Inflammatory macrophage treated with lipopolysaccharide for 1 hour (primary cell): ENCODE data around the gene DYSF.
"Not testable (repeated sequence)": the region's sequence is repeated elsewhere in the genome, so short reads cannot be mapped to it uniquely, and the experiment has no call there.

Source experiments
- DNase-seq, 2 donors: peaks; one replicate each; pipeline ENCODE4 v3.0.0-alpha.2; 2020 to 2022

Gene DYSF

DNA sequence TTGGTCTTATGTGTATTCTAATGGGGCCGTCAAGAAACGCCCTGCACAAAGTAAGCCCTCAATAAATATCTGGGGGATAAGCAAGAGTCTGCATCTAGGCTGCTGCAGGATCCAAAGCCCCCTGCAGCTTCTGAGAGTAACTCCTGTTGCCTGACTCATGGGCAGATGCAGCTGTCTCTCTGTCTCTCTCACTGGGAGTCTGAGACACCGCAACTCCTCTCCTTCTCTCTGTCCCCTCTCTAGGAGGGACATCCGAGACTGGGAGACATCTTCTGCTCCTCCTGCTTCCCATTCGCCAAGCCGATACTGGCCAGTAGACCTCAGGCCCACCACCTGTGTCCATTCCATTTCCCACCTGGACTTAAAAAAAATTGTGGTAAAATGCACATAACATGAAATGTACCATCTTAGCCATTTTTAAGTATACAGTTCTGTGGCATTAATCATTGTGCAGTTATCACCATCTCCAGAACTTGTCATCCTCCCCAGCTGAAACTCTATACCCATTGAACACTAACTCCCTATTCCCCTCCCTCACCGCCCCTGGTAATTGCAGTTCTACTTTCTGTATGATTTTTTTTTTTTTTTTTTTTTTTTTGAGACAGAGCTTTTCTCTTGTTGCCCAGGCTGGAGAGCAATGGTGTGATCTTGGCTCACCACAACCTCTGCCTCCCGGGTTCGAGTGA, 20.1 kb downstream of the DYSF start:
- DNase-seq = no peak

DNA sequence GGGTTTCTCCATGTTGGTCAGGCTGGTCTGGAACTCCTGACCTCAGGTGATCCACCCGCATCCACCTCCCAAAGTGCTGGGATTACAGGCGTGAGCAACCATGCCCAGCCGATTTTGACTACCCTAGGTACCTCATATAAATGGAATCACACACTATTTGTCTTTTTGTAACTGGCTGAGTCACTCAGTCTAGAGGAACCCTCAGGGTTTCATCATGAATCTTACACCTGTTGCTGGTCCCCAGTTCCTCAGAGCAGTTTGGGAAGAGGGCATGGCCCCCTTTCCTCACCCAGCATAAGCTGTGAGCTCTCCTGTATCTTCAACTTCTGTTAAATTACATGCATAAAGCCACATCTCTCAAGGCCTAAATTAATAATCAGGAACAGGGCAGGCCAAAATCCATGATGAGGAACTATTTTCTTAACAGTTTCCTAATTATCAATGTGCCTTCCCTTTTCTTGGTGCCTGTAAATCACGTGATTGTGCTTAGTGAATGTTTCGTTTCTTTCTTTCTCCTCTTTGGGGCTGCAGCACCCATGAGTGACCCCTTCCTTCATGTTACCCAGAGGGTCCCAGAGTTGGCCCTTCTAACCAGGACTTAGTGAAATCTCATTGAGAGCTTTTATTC, 20.9 kb downstream of the DYSF start:
- peak; percentile 39 to 64 for DNase-seq

DNA sequence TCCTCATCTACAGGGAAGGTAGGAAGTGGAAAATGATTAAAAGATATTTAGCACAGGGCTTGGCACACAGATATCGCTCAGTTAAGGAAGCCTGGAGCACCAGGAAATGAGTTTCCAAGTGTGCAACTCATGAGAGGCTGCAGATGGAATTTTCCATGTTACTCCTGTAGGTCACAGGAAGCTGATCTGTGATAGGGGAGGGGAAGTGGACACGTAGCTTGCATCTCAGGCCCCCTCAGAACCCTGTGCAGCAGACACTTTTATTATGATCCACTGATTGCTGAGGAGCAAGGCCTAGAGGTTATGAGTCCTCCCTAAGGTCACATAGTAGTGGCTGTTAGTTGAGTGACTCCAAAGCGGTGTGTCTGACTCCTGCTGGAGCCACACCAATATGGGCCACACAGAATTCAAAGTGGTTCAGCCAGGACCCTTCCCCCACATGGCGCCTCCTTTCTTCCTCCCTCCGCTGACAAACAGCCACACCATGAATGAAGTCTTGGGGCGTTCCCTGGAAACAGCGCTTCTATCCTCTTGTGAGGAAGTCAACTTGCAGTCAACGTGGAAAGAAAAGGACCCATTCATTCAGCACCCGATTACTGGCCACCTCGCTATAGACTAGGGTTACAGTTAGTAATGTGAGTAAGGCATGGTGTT, 21.5 kb downstream of the DYSF start:
- DNase-seq = no peak

DNA sequence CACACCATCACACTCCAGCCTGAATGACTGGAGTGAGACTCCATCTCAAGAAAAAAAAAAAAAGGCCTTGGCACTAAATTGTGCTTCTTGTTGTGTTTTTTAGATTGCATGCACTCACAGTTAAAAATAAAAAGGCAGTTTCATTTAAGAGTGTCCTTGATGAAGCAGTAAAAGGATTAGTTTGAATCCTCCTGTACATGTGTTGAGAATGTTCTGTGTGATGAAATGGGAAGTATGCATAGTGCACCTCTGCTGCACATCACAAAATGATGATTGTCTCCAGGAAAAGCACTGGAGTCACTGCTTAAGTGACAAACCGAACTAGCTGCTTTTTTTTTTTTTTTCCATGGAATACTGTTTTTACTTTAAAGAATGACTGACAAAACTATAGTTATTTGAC, 23.1 kb downstream of the DYSF start:
- DNase-seq = no peak

DNA sequence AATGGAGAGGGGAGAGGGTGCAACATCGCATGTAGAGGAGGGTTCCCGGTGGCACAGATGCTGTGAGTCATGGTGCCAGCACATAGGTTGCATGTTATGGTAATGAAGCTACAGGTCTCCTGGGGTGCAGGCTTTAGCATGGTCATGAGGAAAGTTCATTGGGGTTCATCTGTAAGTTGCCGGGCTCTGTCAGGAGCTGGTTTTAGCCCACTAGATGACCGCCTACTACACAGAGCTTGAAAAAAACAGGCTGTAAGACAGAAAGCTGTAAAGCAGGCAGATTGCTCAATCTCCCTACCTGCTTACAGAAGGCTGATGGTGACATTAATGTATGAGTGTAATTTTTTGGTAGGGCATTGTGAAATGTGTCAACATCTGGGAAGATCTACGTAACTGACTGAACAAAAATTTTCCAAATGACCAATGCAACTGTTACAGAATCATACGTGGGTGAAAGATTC, 23.9 kb downstream of the DYSF start:
- peak; percentile 72 to 81 for DNase-seq

DNA sequence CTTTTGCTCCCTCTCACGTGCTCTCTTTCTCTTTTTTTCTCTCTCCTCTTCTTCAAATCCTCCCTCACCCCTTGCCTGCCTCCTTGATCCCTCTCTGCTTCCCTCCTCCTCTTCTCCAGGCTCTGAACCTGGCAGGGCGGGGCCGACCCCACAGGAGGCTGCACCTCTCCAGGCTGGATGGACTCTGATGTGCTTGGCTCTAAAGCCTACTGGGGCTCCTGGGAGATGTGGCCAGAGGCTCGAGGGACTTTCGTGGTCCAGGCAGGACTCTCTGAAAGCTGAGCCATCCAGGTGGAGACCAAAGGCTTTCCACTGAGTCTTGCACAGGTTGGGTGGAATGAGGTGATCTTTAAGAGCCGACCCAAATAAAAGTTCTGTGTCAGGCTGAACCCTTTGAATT, 25.4 kb downstream of the DYSF start:
- no peak for DNase-seq

DNA sequence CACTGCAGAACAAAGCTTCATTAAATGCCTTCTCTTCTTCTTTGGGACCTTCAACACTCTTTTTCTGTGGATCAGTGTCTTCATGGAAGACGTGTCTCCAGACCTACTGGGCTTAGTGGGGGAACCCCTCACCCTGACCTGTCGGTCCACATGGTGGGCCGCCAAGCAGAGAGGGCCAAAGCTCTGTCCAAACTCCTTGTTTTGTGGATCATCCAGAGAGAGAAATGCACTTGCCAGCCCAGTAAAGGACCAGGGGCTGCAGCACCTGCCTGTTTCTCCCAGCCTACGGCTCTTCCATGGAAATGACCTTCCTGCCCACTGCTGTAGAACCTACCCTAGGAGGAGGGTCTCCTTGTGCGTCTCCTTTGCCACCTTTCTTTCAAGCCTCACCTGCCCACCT, 25.9 kb downstream of the DYSF start:
- DNase-seq = no peak

DNA sequence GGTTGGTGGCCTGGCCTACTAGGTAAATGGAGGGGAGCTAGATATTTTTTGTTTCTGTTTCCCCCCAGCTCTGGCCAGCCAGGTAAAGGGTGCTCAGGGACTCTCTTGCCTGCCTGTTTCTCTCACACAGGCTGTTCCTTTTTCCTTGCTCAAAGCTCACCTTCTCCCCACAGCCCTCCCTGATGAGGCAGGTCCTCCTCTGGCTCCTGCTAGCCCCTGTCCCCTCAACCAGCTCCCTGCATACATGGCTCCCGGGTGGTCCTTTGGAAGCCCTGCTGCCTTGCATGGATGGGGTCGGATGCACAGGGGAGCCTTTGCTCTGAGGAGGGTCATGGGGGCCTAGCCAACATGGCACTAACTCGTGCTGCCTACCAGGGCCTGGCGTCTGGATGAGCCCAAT, 27.8 kb downstream of the DYSF start:
- DNase-seq = no peak

DNA sequence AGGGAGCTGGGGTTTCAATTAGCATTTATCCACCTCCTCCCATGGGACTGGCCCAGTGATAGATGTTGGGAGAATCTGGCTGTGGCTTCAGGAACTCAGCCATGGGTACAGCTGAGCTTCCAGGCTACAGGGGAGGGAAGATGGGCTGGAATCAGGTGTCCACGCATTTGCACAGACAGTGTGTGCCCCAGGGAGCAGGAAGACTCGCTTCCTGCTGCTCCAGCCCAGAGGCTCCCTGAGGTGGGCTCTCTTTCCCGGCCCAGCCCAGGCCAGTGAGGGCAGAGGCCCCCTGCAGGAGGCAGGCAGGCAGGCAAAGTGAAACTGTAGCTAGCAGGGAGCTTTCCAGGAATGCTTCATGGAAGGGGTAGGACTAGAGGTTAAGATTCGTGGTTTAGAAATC, 28.7 kb downstream of the DYSF start:
- no peak for DNase-seq

DNA sequence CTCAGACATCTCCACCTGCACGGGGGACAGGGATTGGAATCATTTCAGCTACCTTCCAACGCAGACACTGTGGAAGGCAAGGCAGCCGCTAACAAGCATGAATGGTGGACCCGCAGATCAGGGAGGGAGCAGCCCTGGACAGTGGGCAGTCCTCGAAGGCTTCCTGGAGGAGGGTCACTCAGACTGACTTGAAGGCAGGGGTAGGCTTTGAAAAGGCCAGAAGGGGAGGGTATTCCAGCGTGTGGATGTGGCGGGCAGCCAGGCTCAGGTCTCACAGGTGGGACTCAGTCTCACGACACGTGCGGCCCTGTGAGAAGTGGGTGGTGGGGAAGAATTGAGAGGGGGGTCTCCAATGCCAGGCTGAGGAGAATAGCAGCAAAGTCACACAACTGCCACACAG, 29.9 kb downstream of the DYSF start:
- DNase-seq = no peak

DNA sequence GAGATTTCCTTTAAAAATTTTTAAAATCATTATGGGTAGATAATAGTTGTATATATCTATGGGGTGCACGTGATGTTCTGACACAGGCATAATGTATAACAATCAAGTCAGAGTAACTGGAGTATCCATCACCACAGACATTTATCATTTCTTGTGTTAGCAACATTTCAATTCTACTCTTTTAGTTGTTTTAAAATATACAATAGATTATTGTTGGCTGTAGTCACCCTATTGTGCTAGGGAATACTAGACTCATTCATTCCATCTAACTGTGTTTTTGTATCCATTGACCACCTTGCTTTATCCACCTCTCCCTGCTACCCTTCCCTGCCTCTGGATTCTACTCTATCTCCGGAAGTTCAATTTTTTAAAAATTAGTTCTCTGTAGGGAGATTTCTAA, 31.0 kb downstream of the DYSF start:
- DNase-seq = no peak

DNA sequence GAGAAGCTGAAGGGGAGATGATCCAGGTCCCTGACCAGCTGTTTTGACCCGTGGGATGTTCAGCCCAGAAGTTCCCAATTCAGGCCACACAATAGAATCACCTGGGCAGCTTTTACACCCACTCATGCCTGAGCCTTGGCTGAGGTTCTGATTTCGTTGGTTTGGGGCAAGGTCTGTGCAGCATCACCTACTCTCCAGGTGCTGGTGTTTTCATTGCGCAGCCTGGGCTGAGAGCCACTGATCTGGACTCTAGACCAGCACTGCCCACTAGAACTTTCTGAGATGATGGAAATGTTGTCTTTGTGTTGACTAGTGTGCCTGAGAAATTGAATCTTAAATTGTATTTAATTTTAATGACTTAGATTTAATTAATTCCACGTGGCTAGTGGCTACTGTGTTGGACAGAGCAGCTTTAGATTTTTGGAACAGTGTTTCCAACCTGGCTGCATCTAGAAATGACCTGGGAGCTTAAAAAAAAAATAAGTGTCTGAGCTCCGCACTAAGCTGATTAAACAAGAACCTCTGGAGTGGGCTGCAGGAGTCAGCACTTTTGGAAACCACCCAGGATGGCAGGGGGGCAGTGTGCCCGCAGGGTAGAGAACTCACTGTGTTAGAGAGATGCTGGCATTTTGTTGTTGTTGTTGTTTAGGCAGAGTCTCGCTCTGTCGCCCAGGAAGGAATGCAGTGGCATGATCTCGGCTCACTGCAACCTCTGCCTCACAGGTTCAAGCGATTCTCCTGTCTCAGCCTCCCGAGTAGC, 33.7 kb downstream of the DYSF start:
- DNase-seq = no peak

DNA sequence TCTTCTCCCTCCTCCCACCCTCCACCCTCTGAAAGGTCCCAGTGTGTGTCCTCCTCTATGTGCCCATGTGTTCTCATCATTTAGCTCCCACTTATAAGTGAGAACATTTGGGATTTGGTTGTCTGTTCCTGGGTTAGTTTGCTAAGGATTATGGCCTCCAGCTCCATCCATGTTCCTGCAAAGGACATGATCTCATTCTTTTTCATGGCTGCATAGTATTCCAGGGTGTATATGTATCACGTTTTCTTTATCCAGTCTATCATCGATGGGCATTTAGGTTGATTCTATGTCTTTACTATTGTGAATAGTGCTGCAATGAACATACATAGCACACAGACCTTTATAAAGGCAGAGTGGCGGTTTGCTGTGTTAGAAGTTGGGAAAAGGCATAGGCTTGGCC, 38.2 kb downstream of the DYSF start:
- not testable (repeated sequence) for DNase-seq

DNA sequence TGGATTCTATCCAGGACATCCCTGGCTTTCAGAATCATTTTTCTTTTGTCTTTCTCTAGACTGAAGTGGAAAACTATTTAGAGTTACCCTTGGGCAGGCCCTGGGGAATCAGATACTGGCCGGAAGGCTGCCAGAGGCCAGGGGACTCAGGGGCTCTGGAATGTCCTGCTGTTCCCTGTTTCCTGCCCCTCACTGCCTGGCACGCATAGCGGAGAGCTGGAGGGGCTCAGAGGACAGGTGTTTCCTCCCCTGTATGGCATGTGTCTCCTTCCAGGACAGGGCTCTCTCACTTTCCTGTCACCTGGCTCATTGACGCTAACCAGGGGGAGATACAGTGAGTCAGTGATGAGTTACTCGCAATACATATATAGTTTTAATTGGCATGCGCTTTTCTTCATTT, 38.8 kb downstream of the DYSF start:
- no peak for DNase-seq

DNA sequence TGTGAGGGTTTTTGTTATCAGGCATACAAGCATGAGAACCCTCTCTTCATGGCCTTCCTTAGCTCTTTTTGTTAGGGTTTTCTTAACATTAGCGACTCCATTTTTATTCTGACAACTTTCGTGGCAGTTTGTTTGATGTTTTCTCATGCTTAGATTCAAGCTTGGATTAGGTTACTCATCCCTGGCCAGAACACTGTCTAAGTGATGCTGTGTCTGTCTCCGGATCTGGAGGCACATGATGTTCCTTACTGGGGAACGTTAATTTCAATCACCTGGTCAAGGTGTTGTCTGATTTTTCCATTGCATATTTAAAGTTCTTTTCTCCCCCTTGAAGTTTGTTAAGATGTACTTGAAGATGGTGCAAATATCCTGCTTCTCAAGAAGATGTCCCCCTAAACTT, 40.7 kb downstream of the DYSF start:
- DNase-seq = no peak

DNA sequence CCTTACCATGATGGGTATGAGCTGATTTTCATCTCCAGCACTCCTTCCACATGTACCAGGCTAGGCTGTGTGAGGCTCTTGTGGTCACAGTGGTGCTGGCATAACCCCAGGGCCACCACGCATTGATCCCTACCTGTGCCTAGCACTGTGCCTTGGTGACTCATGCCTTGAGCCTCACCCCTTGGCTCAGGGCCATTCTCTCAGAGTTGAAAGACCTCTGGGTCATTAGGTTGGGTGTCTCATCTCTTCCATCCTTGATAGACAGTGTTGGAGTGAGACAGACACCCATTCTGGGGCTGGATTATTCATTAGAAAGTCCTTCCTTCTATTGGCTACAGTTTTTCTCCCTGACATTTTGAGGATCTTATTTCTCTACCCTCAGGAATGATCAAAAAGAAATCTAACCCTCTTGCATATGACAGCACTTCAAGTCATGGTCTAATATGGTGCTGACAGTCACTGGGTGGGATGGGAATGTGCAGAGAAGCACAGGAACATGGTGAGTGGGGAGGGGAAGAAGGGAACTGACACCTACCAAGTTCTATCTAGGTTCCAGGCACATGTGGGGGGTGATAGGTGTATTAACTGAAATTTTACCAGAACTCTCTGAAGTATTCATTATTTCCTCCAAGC, 41.3 kb downstream of the DYSF start:
- DNase-seq = no peak

DNA sequence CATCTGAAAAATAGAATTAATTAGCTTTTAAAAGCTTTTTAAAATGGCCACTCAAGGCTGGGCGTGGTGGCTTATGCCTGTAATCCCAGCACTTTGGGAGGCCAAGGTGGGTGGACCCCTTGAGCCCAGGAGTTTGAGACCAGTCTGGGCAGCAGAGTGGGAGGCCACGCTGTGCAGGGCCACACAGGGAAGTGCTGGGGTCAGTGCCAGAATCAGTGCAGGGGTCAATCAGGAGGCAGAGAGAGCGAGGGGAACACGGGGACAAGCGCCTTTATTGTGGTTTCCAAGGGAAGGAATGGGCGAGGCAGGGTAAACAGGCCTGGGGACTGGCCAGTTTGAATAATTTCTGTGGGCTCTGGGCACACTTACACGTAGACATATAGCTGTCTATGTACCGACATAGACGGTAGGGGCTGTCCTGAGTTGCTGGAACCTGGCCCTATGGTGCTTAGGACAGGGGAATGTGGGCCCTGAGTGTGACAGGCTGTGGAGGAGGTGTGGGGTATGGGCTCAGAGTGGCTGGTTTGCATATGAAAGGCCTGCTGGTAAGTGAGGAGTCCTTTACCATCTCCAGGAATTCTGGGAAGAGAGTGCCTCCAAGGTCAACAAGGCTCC, 42.9 kb downstream of the DYSF start:
- DNase-seq = no peak

DNA sequence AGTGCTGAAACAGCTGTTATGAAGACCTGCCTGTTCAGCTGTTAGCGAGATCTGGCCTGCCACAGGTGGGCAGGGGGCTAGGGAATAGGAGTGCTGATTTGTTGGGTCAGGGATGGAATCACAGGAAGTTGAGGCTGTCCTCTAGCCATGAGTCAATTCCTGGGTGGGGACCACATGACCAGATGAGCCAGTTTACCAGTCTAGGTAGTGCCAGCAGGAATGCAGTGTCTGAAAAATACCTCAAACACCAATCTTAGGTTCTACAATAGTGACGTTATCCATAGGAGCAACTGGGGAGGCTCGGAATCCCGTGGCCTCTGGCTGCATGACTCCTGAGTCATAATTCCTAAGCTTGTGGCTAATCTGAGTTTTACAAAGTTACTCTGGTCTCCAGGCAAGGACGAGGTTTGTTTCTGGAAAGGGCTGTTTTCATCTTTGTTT, 44.9 kb downstream of the DYSF start:
- DNase-seq = no peak

DNA sequence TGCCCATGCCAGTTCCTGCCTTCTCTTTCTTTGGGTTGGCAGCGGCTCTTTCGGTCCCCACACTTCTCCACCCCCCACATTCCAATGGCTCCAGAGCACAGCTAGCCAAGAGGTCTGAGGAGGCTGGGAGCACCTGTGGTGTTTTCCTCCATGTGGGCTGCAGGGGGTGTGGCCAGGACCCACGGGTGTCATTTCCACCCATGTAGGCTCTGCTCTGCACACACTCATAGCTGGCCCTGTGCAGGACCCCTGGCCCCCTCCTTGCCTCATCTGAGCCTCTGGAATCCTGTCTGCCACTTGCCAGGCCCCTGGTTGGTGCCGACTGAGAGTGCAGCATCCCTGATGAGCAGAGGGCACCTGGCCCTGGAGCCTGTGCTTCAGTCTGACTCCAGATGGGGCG, 46.3 kb downstream of the DYSF start:
- DNase-seq = no peak

DNA sequence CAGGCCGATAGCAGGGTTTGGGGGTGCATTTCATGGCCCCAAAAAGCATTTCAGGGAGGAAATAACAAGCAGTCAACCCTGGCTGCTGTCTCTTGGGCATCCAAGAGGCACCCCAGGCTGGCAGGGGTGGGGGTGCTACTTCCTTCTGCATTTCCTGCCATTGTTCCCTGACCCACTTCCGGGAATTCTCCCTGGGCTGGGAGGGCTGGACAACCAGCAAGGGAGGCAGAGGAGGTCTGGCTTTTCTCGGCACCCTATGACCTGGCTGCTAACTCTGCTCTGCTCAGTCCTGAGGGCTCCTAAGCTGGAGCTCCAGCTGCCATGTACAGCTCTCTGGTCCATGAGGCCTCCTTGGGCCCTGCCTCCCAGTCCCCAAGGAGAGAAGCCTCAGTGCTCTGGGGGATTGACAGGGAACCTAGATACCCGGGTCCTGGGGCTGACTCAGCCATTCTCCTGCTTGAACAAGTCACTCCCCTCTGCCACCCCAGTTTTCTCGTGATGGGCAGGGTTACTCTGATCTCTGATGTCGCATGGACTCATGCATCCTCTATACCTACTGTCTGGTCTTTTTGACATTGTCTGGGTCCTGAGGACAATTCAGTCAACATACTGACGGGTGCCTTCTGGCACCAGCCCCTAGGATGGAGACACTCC, 47.2 kb downstream of the DYSF start:
- DNase-seq = no peak

DNA sequence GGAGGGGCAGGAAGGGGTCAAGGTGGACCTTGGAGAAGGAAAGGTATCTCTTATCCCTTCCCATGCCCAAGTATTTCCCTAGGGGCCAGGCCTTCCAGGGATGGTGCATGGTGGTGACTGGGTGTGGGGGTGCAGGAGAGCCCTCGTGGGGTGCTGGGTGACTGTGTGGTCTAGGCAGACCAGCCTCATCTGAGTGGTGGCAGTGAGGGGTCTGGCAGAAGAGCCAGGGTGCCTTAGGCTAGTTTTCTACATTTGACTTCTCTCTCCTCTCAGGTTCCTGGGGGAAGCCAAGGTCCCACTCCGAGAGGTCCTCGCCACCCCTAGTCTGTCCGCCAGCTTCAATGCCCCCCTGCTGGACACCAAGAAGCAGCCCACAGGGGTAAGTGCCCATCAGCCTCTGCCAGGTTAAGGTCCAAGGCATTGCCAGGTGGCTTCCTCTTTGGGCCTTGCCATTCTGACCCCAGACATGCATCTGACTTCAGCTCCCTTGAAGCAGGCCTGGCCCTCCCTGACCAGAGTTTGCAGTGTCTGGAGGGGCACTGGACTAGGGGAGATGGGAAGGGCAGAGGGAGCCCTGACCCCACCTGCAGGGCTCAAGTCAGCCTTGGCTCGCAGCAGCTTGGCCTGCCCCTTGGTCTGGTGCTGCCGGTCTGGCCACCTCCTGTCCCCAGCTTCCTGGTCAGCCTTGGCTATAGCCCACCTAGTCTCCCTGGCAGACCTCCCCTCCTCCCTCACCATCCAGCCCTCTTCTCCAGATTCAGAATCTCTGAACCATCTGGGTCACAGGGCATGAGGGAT, 49.8 kb downstream of the DYSF start:
- no peak for DNase-seq
